ENCODE measurements around the gene CYTH3.

DNA sequence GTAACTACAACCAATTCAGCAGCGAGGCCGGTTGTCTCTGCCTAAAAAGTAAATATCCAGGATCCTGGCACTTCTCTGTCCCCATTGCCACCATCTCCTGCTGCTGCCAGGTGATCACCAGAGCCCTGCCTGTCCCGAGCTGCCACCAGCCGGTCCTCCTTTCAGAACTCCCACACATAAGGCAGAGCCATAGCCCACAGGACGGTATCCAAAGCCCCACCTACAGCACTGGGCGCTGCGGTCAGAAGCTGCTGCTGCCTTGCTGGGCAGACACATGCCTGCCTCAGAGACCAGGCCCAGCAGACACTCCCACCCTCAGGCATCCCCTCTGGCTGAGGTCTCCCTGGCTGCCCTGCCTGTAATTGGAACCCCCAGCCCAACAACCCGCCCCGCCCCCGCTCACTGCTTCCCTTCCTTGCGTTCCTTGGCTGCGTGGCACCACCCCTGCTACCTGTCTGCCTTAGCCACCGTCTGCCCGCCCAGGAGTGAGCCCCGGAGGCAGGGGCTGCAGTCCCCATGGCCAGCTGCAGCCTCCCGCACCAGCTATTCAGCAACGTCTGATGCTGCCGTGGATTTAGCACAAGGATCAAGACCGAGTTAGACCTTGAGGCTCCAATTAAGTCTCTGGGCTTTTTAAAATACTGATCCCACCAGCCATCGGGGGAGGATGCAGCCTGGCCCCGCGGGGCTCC, 100.7 kb downstream of the CYTH3 start:
- TF ChIP-seq, protein P1, sequence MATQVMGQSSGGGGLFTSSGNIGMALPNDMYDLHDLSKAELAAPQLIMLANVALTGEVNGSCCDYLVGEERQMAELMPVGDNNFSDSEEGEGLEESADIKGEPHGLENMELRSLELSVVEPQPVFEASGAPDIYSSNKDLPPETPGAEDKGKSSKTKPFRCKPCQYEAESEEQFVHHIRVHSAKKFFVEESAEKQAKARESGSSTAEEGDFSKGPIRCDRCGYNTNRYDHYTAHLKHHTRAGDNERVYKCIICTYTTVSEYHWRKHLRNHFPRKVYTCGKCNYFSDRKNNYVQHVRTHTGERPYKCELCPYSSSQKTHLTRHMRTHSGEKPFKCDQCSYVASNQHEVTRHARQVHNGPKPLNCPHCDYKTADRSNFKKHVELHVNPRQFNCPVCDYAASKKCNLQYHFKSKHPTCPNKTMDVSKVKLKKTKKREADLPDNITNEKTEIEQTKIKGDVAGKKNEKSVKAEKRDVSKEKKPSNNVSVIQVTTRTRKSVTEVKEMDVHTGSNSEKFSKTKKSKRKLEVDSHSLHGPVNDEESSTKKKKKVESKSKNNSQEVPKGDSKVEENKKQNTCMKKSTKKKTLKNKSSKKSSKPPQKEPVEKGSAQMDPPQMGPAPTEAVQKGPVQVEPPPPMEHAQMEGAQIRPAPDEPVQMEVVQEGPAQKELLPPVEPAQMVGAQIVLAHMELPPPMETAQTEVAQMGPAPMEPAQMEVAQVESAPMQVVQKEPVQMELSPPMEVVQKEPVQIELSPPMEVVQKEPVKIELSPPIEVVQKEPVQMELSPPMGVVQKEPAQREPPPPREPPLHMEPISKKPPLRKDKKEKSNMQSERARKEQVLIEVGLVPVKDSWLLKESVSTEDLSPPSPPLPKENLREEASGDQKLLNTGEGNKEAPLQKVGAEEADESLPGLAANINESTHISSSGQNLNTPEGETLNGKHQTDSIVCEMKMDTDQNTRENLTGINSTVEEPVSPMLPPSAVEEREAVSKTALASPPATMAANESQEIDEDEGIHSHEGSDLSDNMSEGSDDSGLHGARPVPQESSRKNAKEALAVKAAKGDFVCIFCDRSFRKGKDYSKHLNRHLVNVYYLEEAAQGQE (IDR thresholded peaks at IDR 0.05; ENCODE audit: low read depth): no peak
- no peak for TF ChIP-seq TEAD4 (IDR thresholded peaks at IDR 0.05)
- no peak for TF ChIP-seq TCF12 (IDR thresholded peaks at IDR 0.05; ENCODE audit: low read depth)
- no peak for TF ChIP-seq YY1 (IDR thresholded peaks at IDR 0.05; ENCODE audit: low read depth)
- TF ChIP-seq CEBPB (IDR thresholded peaks at IDR 0.05): no peak
- TF ChIP-seq EP300 (IDR thresholded peaks at IDR 0.05; ENCODE audit: borderline replicate concordance): no peak
- TF ChIP-seq, protein P2, sequence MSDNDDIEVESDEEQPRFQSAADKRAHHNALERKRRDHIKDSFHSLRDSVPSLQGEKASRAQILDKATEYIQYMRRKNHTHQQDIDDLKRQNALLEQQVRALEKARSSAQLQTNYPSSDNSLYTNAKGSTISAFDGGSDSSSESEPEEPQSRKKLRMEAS (IDR thresholded peaks at IDR 0.05): no peak

Measured in Ishikawa (cell line).